K562 (cell line): ENCODE measurements around the gene PLOD1. TPM values are rescaled to one million over a fixed set of nuclear protein-coding genes. Genes with fewer than 3 reads are reported as not detected.
A peak's percentile ranks its signal among the peaks of the same experiment; 100 is the strongest.

Experiments used
- AFF1 ChIP-seq, 2 experiments: fragments of 450-650 bp; IDR thresholded peaks; 2 replicates each; pipeline ENCODE4 v1.6.1; 2018; ENCODE audit warnings: mild to moderate bottlenecking in 2 of 2, low read depth in 1 of 2; ENCODE audit not compliant: partially characterized antibody in 2 of 2
- CBX1 ChIP-seq: sonication (generic); IDR thresholded peaks from 2 replicates; pipeline ENCODE4 v1.6.1; 2016; ENCODE audit warnings: antibody characterized with exemption, low read depth, mild to moderate bottlenecking
- CREB3 ChIP-seq: fragments of 450-650 bp; conservative IDR thresholded peaks from 2 replicates; pipeline ENCODE4 v1.6.1; 2016; ENCODE audit warnings: missing genetic modification characterization, low read depth, mild to moderate bottlenecking, missing compliant biosample characterization, moderate library complexity
- DNMT1 ChIP-seq: fragments of 450-650 bp; IDR thresholded peaks from 2 replicates; pipeline ENCODE4 v1.6.1; 2016; ENCODE audit warnings: antibody characterized with exemption, mild to moderate bottlenecking
- ESRRB ChIP-seq: fragments of 250-450 bp; sonication (Bioruptor Pico); IDR thresholded peaks from 2 replicates; pipeline ENCODE4 v1.5.0; 2020; ENCODE audit warnings: mild to moderate bottlenecking, moderate library complexity, borderline replicate concordance
- GTF3C2 ChIP-seq: IDR thresholded peaks from 3 replicates; pipeline ENCODE4 v1.6.1; 2011; ENCODE audit warnings: borderline replicate concordance, mild to moderate bottlenecking, moderate library complexity; ENCODE audit not compliant: insufficient read length; ENCODE audit errors: extremely low read depth
- KAT8 ChIP-seq: fragments of 450-650 bp; IDR thresholded peaks from 2 replicates; pipeline ENCODE4 v1.6.1; 2016; ENCODE audit warnings: low read depth, mild to moderate bottlenecking
- KDM4B ChIP-seq, 2 experiments: fragments of 450-650 bp in 1 of 2; sonication (generic) in 1 of 2; IDR thresholded peaks; 2 replicates each; pipeline ENCODE4 v1.6.1; 2016 to 2017; ENCODE audit warnings: borderline replicate concordance in 2 of 2, antibody characterized with exemption in 1 of 2, low read depth in 1 of 2, mild to moderate bottlenecking in 1 of 2
- MECOM ChIP-seq: fragments of 250-450 bp; sonication (Bioruptor Pico); IDR thresholded peaks from 2 replicates; pipeline ENCODE4 v1.8.0; 2022; ENCODE audit warnings: inconsistent platforms
- MEIS2 ChIP-seq: fragments of 450-650 bp; IDR thresholded peaks from 2 replicates; pipeline ENCODE4 v1.6.1; 2014; ENCODE audit warnings: mild to moderate bottlenecking; ENCODE audit not compliant: partially characterized antibody
- MTA2 ChIP-seq: fragments of 450-650 bp; IDR thresholded peaks from 2 replicates; pipeline ENCODE4 v1.6.1; 2016; ENCODE audit warnings: low read depth
- NR2F6 ChIP-seq: fragments of 450-650 bp; formaldehyde crosslinking; IDR thresholded peaks from 2 replicates; pipeline ENCODE4 v1.4.0; 2020; ENCODE audit warnings: mild to moderate bottlenecking
- PREB ChIP-seq: sonication (generic); formaldehyde crosslinking; IDR thresholded peaks from 2 replicates; pipeline ENCODE4 v1.8.1; 2023; ENCODE audit warnings: mild to moderate bottlenecking, missing genetic modification reagents
- SMARCC2 ChIP-seq: fragments of 450-650 bp; IDR thresholded peaks from 2 replicates; pipeline ENCODE4 v1.6.1; 2017; ENCODE audit warnings: antibody characterized with exemption, moderate library complexity, mild to moderate bottlenecking, low read depth
- SRF ChIP-seq, 2 experiments: fragments of 250-450, 450-650 bp in 1 of 2; sonication (Bioruptor Pico) in 1 of 2; sonication (generic) in 1 of 2; formaldehyde crosslinking; IDR thresholded peaks; 2 replicates each; pipeline versions ENCODE4 v1.5.0 to v1.5.1; 2020 to 2022; ENCODE audit warnings: mild to moderate bottlenecking in 1 of 2, missing genetic modification reagents in 1 of 2
- ZBTB7A ChIP-seq: IDR thresholded peaks from 2 replicates; pipeline ENCODE4 v1.6.1; 2011; ENCODE audit warnings: low read depth, mild to moderate bottlenecking, low read length, moderate library complexity, borderline replicate concordance; ENCODE audit not compliant: control insufficient read depth
- ZNF785 ChIP-seq: fragments of 250-450 bp; sonication (Bioruptor Pico); IDR thresholded peaks from 2 replicates; pipeline ENCODE4 v1.4.0; 2020; ENCODE audit warnings: mild to moderate bottlenecking
- ZNF830 ChIP-seq: fragments of 250-450 bp; sonication (Bioruptor Pico); IDR thresholded peaks from 2 replicates; pipeline ENCODE4 v1.5.0; 2021; ENCODE audit warnings: mild to moderate bottlenecking
- polyA plus RNA-seq, 8 experiments: library from polyadenylated mRNA; depleted of rRNA in 4 of 8; stranded (reverse) in 5 of 8; unstranded in 3 of 8; fragments of >200 nt; fragmentation: Nextera tagmentation in 2 of 8; fragmentation: Illumina TruSeq in 1 of 8; extraction: Ambion mirVana in 2 of 8; extraction: Trizol in 1 of 8; gene quantifications; 2 replicates each; pipeline versions ENCODE4 v1.2.1 to v1.2.3, GENCODE V29; 2011 to 2014; ENCODE audit warnings: inconsistent platforms in 1 of 8, missing spikeins in 1 of 8
- total RNA-seq, 7 experiments: library from RNA; depleted of rRNA in 6 of 7; stranded (reverse); fragments of >200 nt in 6 of 7; fragmentation: Illumina TruSeq in 2 of 7; extraction: Trizol in 2 of 7; gene quantifications; 2 replicates each; pipeline versions ENCODE4 v1.2.1 to v1.2.3, GENCODE V29; 2011 to 2021; ENCODE audit warnings: low replicate concordance in 1 of 7

The PLOD1 gene
- total and polyA plus RNA-seq, 9 of the 15 experiments (the other 6 are each of a cell fraction or from before 2014, with no cell fraction given): 16.6 to 90.8 (median 52.7) TPM

- TF ChIP-seq NR2F6 (CRISPR knock-in tag) (no peak), ZBTB7A (peak; percentile 22; the same call in 1 of the 2 replicates), MTA2 (no peak), CREB3 (tag) (no peak), CBX1 (no peak), GTF3C2 (peak; percentile 49), KDM4B (IDR thresholded peaks at IDR 0.05; ENCODE audit: borderline replicate concordance in 2 of 2, low read depth in 1 of 2) (no peak; a peak in 1 of 4 replicates), MEIS2 (peak; percentile 32), AFF1 (IDR thresholded peaks at IDR 0.05; ENCODE audit: low read depth in 1 of 2, partially characterized antibody in 2 of 2) (peak in 1 of 2 experiments; percentile 92), DNMT1 (no peak), KAT8 (no peak), ZNF785 (no peak), PREB (CRISPR knock-in tag) (no peak), ZNF830 (no peak), MECOM (CRISPR knock-in tag) (no peak), ESRRB (CRISPR knock-in tag) (no peak), SRF (CRISPR knock-in tag; IDR thresholded peaks at IDR 0.05) (peak; percentile 97 to 99), SMARCC2 (peak; percentile 40; the same call in 1 of the 2 replicates)
These were observed 27.0 kb upstream of the PLOD1 start (continued) for GRCh38 chr1:11907275-11908094.
